Neural cell (in vitro differentiated cells): ENCODE measurements around the gene BTBD19. TPM values are rescaled to one million over a fixed set of nuclear protein-coding genes. Genes with fewer than 3 reads are reported as not detected.

Experiments used
- H2AFZ ChIP-seq: fragments of 200-600, 300-800 bp; sonication (generic), shearing (Covaris generic); 2 replicates; pipeline ENCODE4 v1.6.0; 2014; ENCODE audit warnings: low read depth, mild to moderate bottlenecking, antibody characterized with exemption, low read length, moderate library complexity
- H3F3A ChIP-seq: fragments of 200-600 bp; shearing (Covaris generic); 2 replicates; pipeline ENCODE4 v1.6.1; 2016; ENCODE audit warnings: mild to moderate bottlenecking, moderate library complexity, mixed read lengths, antibody characterized with exemption, low read length; ENCODE audit not compliant: insufficient read depth, poor library complexity, severe bottlenecking
- H3K27ac ChIP-seq: fragments of 200-600, 300-800 bp; sonication (generic), shearing (Covaris generic); 2 replicates; pipeline ENCODE4 v1.5.1; 2014; ENCODE audit warnings: mild to moderate bottlenecking, low read length, moderate library complexity
- H3K27me3 ChIP-seq: fragments of 300-800, 200-600 bp; sonication (generic), shearing (Covaris generic); 2 replicates; pipeline ENCODE4 v1.6.0; 2014; ENCODE audit warnings: mild to moderate bottlenecking, low read depth, low read length, moderate library complexity; ENCODE audit not compliant: insufficient read depth
- H3K36me3 ChIP-seq: fragments of 300-800, 200-600 bp; sonication (generic), shearing (Covaris generic); 2 replicates; pipeline ENCODE4 v1.5.1; 2014; ENCODE audit warnings: mild to moderate bottlenecking, antibody characterized with exemption, low read length, moderate library complexity; ENCODE audit not compliant: insufficient read depth
- H3K4me2 ChIP-seq: fragments of 300-800, 200-600 bp; sonication (generic), shearing (Covaris generic); 2 replicates; pipeline ENCODE4 v1.6.0; 2014; ENCODE audit warnings: mild to moderate bottlenecking, low read length
- H3K4me3 ChIP-seq: fragments of 300-800, 200-600 bp; sonication (generic), shearing (Covaris generic); 2 replicates; pipeline ENCODE4 v1.5.1; 2014; ENCODE audit warnings: mild to moderate bottlenecking, low read length, moderate library complexity
- H3K79me2 ChIP-seq: fragments of 200-600 bp; shearing (Covaris generic); replicated peaks from 2 replicates; pipeline ENCODE4 v1.6.0; 2014; ENCODE audit warnings: mild to moderate bottlenecking, low read length, moderate library complexity; ENCODE audit not compliant: insufficient read depth
- H3K9ac ChIP-seq: fragments of 300-800, 200-600 bp; sonication (generic), shearing (Covaris generic); 2 replicates; pipeline ENCODE4 v1.6.1; 2016; ENCODE audit warnings: mild to moderate bottlenecking, low read length, mixed read lengths
- H3K9me2 ChIP-seq: fragments of 200-600 bp; shearing (Covaris generic); 2 replicates; pipeline ENCODE4 v1.6.1; 2016; ENCODE audit warnings: mild to moderate bottlenecking, low read length, mixed read lengths; ENCODE audit not compliant: insufficient read depth
- H3K9me3 ChIP-seq: fragments of 200-600, 300-800 bp; sonication (generic), shearing (Covaris generic); 2 replicates; pipeline ENCODE4 v1.6.1; 2016; ENCODE audit warnings: mild to moderate bottlenecking, mixed run types, low read length, moderate library complexity, mixed read lengths
- H4K20me1 ChIP-seq: fragments of 200-600 bp; shearing (Covaris generic); 2 replicates; pipeline ENCODE4 v1.6.1; 2016; ENCODE audit warnings: mild to moderate bottlenecking, mixed run types; ENCODE audit not compliant: insufficient read depth
- CTCF ChIP-seq: fragments of 450-650 bp; IDR thresholded peaks from 2 replicates; pipeline ENCODE4 v1.5.1; 2014; ENCODE audit warnings: antibody characterized with exemption, mild to moderate bottlenecking, moderate library complexity; ENCODE audit not compliant: poor library complexity, severe bottlenecking
- EP300 ChIP-seq: fragments of 450-650 bp; conservative IDR thresholded peaks from 2 replicates; pipeline ENCODE4 v1.6.1; 2014; ENCODE audit warnings: antibody characterized with exemption, mild to moderate bottlenecking, moderate library complexity; ENCODE audit not compliant: poor library complexity, severe bottlenecking
- EZH2 ChIP-seq: fragments of 200-600, 300-800 bp; shearing (Covaris generic), sonication (generic); IDR thresholded peaks from 2 replicates; pipeline ENCODE4 v1.6.1; 2014; ENCODE audit warnings: antibody characterized with exemption, low read length, borderline replicate concordance, mild to moderate bottlenecking; ENCODE audit not compliant: insufficient read depth, poor library complexity, severe bottlenecking
- MXI1 ChIP-seq: fragments of 450-650 bp; conservative IDR thresholded peaks from 2 replicates; pipeline ENCODE4 v1.6.1; 2014; ENCODE audit warnings: antibody characterized with exemption, mild to moderate bottlenecking; ENCODE audit not compliant: poor library complexity, severe bottlenecking
- POLR2AphosphoS5 ChIP-seq: IDR thresholded peaks from 2 replicates; pipeline ENCODE4 v1.6.1; 2012
- RAD21 ChIP-seq: fragments of 450-650 bp; conservative IDR thresholded peaks from 2 replicates; pipeline ENCODE4 v1.6.1; 2014; ENCODE audit warnings: antibody characterized with exemption, mild to moderate bottlenecking, moderate library complexity
- REST ChIP-seq: IDR thresholded peaks from 2 replicates; pipeline ENCODE4 v1.6.1; 2012; ENCODE audit warnings: borderline replicate concordance
- SMC3 ChIP-seq: fragments of 450-650 bp; conservative IDR thresholded peaks from 2 replicates; pipeline ENCODE4 v1.6.1; 2014; ENCODE audit warnings: antibody characterized with exemption, mild to moderate bottlenecking, moderate library complexity; ENCODE audit not compliant: poor library complexity
- TAF1 ChIP-seq: IDR thresholded peaks from 2 replicates; pipeline ENCODE4 v1.6.1; 2012; ENCODE audit warnings: low read depth
- polyA plus RNA-seq: library from polyadenylated mRNA; depleted of rRNA; stranded (reverse); fragments of >200 nt; gene quantifications from 2 replicates; pipeline ENCODE4 v1.2.3, GENCODE V29; 2014

Gene BTBD19
- polyA plus RNA-seq, 1 donor from 2014 or later: not detected

- Histone ChIP-seq H3K9me3 (no peaks in the 10 kb centered on the region), H3K27me3 (no peaks in the 10 kb centered on the region), H4K20me1 (no peaks in the 10 kb centered on the region), H3F3A (no peaks in the 10 kb centered on the region), H2AFZ (no peak overlapping the region), H3K79me2 (no peaks in the 10 kb centered on the region), H3K4me2 (no peak overlapping the region), H3K4me3 (no peak overlapping the region), H3K9ac (no peak overlapping the region), H3K9me2 (no peaks in the 10 kb centered on the region), H3K27ac (no peak overlapping the region), H3K36me3 (no peaks in the 10 kb centered on the region)
- no peak for TF ChIP-seq TAF1
- no peak for TF ChIP-seq MXI1
- no peak for TF ChIP-seq EZH2
- TF ChIP-seq REST: no peak
- TF ChIP-seq EP300: no peak
- TF ChIP-seq SMC3: no peak
- TF ChIP-seq POLR2AphosphoS5: no peak
- no peak for TF ChIP-seq RAD21
These were observed 9.6 kb upstream of the BTBD19 start for GRCh38 chr1:44798481-44799365.

- Histone ChIP-seq H3K4me3 (peak within 1 kb of the TSS; percentile 89), H2AFZ (peak within 1 kb of the TSS; percentile 73)
These were observed 8.3 kb upstream of the BTBD19 start, which contains the start of gene PLK3 for GRCh38 chr1:44799770-44800584. PLK3 (plus strand) TSS chr1:44800377; CDS start chr1:44800464, 87 bp downstream.

More at GRCh38 chr1:44799770-44800584, 8.3 kb upstream of the BTBD19 start, which contains the start of gene PLK3:
- peak; percentile 57 for TF ChIP-seq RAD21
- peak; percentile 23 for TF ChIP-seq EP300
- TF ChIP-seq SMC3: peak; percentile 44
- peak; percentile 67 for TF ChIP-seq TAF1
- no peak for TF ChIP-seq REST
- peak; percentile 90 for TF ChIP-seq POLR2AphosphoS5
- TF ChIP-seq MXI1: peak; percentile 89
- TF ChIP-seq EZH2: no peak
- TF ChIP-seq CTCF: peak; percentile 87
- Histone ChIP-seq H3K9ac (peak within 1 kb of the TSS; percentile 84), H4K20me1 (no peaks in the 10 kb centered on the region), H3K4me2 (peak within 1 kb of the TSS; percentile 62), H3K9me3 (no peaks in the 10 kb centered on the region), H3F3A (no peaks in the 10 kb centered on the region), H3K9me2 (no peaks in the 10 kb centered on the region), H3K79me2 (no peaks in the 10 kb centered on the region), H3K36me3 (no peaks in the 10 kb centered on the region), H3K27ac (peak within 1 kb of the TSS; percentile 81), H3K27me3 (no peaks in the 10 kb centered on the region)
